Neural crest cell (in vitro differentiated cells): Measurements from ENCODE around the gene SHC1. TPM values are rescaled to one million over a fixed set of nuclear protein-coding genes. Genes with fewer than 3 reads are reported as not detected.

ENCODE experiments used
- DNase-seq: peaks from one replicate; pipeline ENCODE4 v3.0.0; 2021; ENCODE audit warnings: low read depth, mixed read lengths, low spot score
- H3K27ac Mint-ChIP-seq: one replicate; pipeline ENCODE4 v1.8.0; 2021; ENCODE audit warnings: mild to moderate bottlenecking, mixed read lengths; ENCODE audit not compliant: unreplicated experiment
- H3K27me3 Mint-ChIP-seq: 2 replicates; pipeline ENCODE4 v1.8.0; 2021; ENCODE audit warnings: low read depth, mild to moderate bottlenecking, mixed read lengths
- H3K36me3 Mint-ChIP-seq: 2 replicates; pipeline ENCODE4 v1.8.0; 2021; ENCODE audit warnings: low read depth, mild to moderate bottlenecking, mixed read lengths
- H3K4me1 Mint-ChIP-seq: 2 replicates; pipeline ENCODE4 v1.8.0; 2021; ENCODE audit warnings: mixed read lengths
- H3K4me3 Mint-ChIP-seq: one replicate; pipeline ENCODE4 v1.8.0; 2021; ENCODE audit warnings: mild to moderate bottlenecking, mixed read lengths
- H3K9me3 Mint-ChIP-seq: 2 replicates; pipeline ENCODE4 v1.8.0; 2021; ENCODE audit warnings: mixed read lengths
- CTCF ChIP-seq: fragments of 200-600 bp; sonication (generic); conservative IDR thresholded peaks from 2 replicates; pipeline ENCODE4 v1.5.0; 2021; ENCODE audit warnings: antibody characterized with exemption, mild to moderate bottlenecking
- total RNA-seq: library from RNA; stranded (reverse); gene quantifications from 2 replicates; pipeline ENCODE4 v1.2.1, GENCODE V29; 2021

The SHC1 gene
- total RNA-seq, 1 donor from 2014 or later = 92.9 TPM

GRCh38 chr1:154958681-154959425 is 11.7 kb downstream of the SHC1 start:
- H3K9me3 Mint-ChIP-seq = no peaks in the 10 kb centered on the region
- DNase-seq = no peak
- peaks cover 59% of the 10 kb centered on the region for H3K4me1 Mint-ChIP-seq
- peak overlapping the region; percentile 43 for H3K27ac Mint-ChIP-seq
- H3K27me3 Mint-ChIP-seq = no peaks in the 10 kb centered on the region
- H3K4me3 Mint-ChIP-seq = peak overlapping the region; percentile 90
- no peak for TF ChIP-seq CTCF
- peaks cover 7% of the 10 kb centered on the region for H3K36me3 Mint-ChIP-seq

GRCh38 chr1:154958036-154958435 is 12.5 kb downstream of the SHC1 start:
- H3K4me3 Mint-ChIP-seq = peak overlapping the region; percentile 90

GRCh38 chr1:154957091-154957657 is 13.4 kb downstream of the SHC1 start:
- H3K36me3 Mint-ChIP-seq = peaks cover 1% of the 10 kb centered on the region
- H3K27ac Mint-ChIP-seq = no peak overlapping the region
- no peaks in the 10 kb centered on the region for H3K27me3 Mint-ChIP-seq
- H3K4me3 Mint-ChIP-seq = peak overlapping the region; percentile 90
- TF ChIP-seq CTCF = no peak
- H3K4me1 Mint-ChIP-seq = peaks cover 62% of the 10 kb centered on the region
- H3K9me3 Mint-ChIP-seq = no peaks in the 10 kb centered on the region
- DNase-seq = no peak

More at GRCh38 chr1:154958036-154958435, 12.5 kb downstream of the SHC1 start:
- peaks cover 62% of the 10 kb centered on the region for H3K4me1 Mint-ChIP-seq
- TF ChIP-seq CTCF = no peak
- peaks cover 4% of the 10 kb centered on the region for H3K36me3 Mint-ChIP-seq
- no peak overlapping the region for H3K27ac Mint-ChIP-seq
- H3K27me3 Mint-ChIP-seq = no peaks in the 10 kb centered on the region
- no peaks in the 10 kb centered on the region for H3K9me3 Mint-ChIP-seq
- no peak for DNase-seq

GRCh38 chr1:154956544-154956941 is 14.0 kb downstream of the SHC1 start:
- Mint-ChIP-seq H3K4me3 (peak overlapping the region; percentile 90), H3K9me3 (no peaks in the 10 kb centered on the region), H3K27me3 (no peaks in the 10 kb centered on the region), H3K4me1 (peaks cover 62% of the 10 kb centered on the region), H3K27ac (peak overlapping the region; percentile 13), H3K36me3 (no peaks in the 10 kb centered on the region)
- DNase-seq = no peak
- no peak for TF ChIP-seq CTCF

GRCh38 chr1:154955718-154956543 is 14.6 kb downstream of the SHC1 start, which contains the start of gene PBXIP1:
PBXIP1 (minus strand) TSS chr1:154956099; CDS start chr1:154953721, 2,378 bp downstream.
- Mint-ChIP-seq H3K27ac (peak within 1 kb of the TSS; percentile 98), H3K4me3 (peak within 1 kb of the TSS; percentile 90), H3K9me3 (no peaks in the 10 kb centered on the region), H3K27me3 (no peaks in the 10 kb centered on the region), H3K36me3 (no peaks in the 10 kb centered on the region), H3K4me1 (peaks cover 59% of the 10 kb centered on the region)
- peak; percentile 74 for DNase-seq
- TF ChIP-seq CTCF = peak; percentile 8
